Bronchial epithelial cell (primary cell): Measurements from ENCODE around the gene NFAT5. TPM values are rescaled to one million over a fixed set of nuclear protein-coding genes. Genes with fewer than 3 reads are reported as not detected.

Source experiments
- DNase-seq: peaks from one replicate; pipeline ENCODE4 v3.0.0-alpha.2; 2010; ENCODE audit warnings: low read depth
- FAIRE-seq: peaks from 2 replicates; lab custom pipeline; 2011; peaks lifted over from hg19 to GRCh38; lab: Jason Lieb, UNC
- H3K27me3 ChIP-seq: 2 replicates; pipeline ENCODE4 v1.5.1; 2011; ENCODE audit warnings: low read length; ENCODE audit not compliant: control insufficient read depth, insufficient read depth
- H3K36me3 ChIP-seq: 2 replicates; pipeline ENCODE4 v1.5.1; 2011; ENCODE audit warnings: low read length; ENCODE audit not compliant: control insufficient read depth, insufficient read depth
- H3K4me3 ChIP-seq: 2 replicates; pipeline ENCODE4 v1.5.1; 2011; ENCODE audit warnings: mild to moderate bottlenecking, low read depth, low read length, control low read depth
- total RNA-seq: library from RNA; depleted of rRNA; stranded (reverse); fragments of >200 nt; gene quantifications from 2 replicates; pipeline ENCODE4 v1.2.1, GENCODE V29; 2014
- TF ChIP-seq, protein P1 (sequence below): IDR thresholded peaks from 2 replicates; pipeline ENCODE4 v1.5.1; 2011; ENCODE audit warnings: mild to moderate bottlenecking, moderate library complexity, low read length, control low read depth, inconsistent platforms; ENCODE audit not compliant: insufficient read depth, severe bottlenecking

Gene NFAT5
- total RNA-seq, 1 donor from 2014 or later, result 11.1 TPM

DNA sequence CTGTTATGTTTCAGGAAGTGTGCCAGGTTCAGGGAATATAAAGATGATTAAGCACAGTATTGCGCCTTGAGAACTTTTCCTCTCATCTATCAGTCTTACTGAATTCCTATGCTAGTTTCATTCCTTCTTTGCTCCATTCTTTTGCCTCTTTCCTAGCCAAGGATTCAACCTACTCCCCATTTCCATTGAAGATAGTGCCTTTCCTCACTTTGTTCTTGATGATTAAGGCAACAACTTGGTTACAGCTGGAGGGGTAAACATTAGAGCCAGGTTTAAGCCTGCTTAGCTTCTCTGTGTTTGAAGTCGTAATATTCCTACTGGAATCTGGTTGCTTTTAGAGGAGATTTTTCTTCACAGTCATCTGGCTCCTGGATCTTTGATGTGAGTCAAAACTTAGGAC, 85.5 kb downstream of the NFAT5 start:
- H3K27me3 ChIP-seq, result no peaks in the 10 kb centered on the region
- no peak overlapping the region for H3K4me3 ChIP-seq
- FAIRE-seq, result no peak
- no peak for DNase-seq
- peaks cover 8% of the 10 kb centered on the region for H3K36me3 ChIP-seq
- TF ChIP-seq, protein P1, sequence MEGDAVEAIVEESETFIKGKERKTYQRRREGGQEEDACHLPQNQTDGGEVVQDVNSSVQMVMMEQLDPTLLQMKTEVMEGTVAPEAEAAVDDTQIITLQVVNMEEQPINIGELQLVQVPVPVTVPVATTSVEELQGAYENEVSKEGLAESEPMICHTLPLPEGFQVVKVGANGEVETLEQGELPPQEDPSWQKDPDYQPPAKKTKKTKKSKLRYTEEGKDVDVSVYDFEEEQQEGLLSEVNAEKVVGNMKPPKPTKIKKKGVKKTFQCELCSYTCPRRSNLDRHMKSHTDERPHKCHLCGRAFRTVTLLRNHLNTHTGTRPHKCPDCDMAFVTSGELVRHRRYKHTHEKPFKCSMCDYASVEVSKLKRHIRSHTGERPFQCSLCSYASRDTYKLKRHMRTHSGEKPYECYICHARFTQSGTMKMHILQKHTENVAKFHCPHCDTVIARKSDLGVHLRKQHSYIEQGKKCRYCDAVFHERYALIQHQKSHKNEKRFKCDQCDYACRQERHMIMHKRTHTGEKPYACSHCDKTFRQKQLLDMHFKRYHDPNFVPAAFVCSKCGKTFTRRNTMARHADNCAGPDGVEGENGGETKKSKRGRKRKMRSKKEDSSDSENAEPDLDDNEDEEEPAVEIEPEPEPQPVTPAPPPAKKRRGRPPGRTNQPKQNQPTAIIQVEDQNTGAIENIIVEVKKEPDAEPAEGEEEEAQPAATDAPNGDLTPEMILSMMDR, result no peak

DNA sequence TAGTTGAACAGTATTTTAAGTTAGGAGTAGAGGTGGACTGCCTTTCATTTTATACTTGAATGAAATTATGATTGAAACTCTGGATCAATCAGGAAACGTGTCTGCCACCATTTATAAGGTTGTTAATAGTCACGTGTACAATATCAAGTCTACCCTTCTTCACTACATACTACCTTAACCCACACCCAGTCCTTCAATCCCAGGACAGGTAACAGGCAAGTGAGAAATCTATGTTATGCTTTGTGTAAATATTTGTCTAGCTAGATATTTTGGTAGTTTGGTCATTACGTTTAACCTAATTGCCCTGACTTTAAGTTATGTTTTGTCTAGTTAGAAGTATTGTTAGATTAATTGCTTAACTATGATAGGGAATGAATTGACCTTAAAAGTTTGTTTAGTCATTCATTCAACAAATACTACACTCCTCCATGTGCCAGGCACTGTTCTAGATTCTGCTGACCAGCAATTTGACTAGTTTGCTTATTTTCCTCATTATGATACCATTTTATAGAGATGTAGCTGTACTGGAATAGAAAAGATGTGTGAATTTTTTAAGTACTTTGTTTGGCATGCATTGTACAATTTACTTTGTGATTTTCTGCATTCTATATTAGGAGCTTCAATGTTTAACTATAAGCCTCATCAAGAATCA, 88.6 kb downstream of the NFAT5 start:
- FAIRE-seq, result no peak

DNA sequence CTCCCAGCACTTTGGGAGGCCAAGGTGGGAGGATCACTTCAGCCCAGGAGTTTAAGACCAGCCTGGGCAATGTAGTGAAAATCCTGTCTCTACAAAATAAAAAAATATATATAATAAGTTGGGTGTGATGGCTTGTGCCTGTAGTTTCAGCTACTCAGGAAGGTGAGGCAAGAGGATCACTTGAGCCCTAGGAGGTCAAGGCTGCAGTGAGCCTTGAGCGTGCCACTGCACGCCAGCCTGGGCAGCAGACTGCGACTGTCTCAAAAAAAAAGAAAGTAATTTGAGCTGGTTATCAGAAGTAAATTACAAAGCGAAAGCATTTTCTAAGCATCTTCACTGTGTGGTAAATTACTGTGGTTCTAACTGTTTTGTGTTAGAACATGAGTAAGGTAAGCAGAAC, 94.4 kb downstream of the NFAT5 start:
- H3K36me3 ChIP-seq, result peaks cover 5% of the 10 kb centered on the region
- H3K4me3 ChIP-seq, result no peak overlapping the region
- H3K27me3 ChIP-seq, result no peaks in the 10 kb centered on the region
- TF ChIP-seq, protein P1, result no peak
- DNase-seq, result peak; percentile 59
- no peak for FAIRE-seq

More for the DNA sequence above, 88.6 kb downstream of the NFAT5 start:
- Histone ChIP-seq H3K4me3 (no peak overlapping the region), H3K36me3 (peaks cover 3% of the 10 kb centered on the region), H3K27me3 (no peaks in the 10 kb centered on the region)
- TF ChIP-seq, protein P1, result no peak
- no peak for DNase-seq

DNA sequence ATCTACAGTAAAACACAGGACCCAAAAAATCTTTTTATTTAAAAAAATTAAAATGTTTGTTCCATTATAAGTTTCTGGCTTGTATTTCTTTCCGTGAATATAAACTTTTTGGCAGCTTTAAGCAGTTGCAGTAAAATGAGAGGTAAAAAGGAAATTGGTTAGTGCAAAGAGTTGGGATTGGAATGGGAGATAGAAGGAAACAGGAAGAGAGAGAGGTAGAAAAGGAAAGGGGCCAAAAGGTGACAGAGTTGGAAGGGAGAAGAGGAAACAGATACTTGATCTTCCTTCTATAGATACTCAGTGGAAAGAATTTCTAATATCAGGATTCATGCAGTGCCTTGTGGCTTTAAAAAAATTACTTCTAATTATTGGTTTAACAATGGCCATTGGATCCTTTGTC, 97.1 kb downstream of the NFAT5 start:
- no peak for FAIRE-seq

DNA sequence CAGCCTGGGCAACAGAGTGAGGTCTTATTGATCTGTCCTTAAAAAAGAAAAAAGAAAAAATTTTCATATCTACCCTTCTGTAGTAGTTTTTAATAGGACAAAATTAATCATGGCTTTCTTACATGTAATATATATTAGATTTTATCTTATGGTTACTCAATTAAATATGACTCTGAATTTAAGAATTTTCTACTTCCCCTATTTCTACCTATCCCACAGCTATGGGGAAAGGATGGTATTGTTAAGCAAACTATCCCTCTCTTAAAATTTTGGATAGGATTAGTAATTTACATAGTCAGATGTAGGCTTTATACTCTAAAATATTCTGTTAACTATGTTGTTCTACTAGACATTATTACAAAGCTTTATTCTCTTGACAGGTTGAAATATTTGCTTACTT, 98.1 kb downstream of the NFAT5 start:
- TF ChIP-seq, protein P1, result no peak
- DNase-seq (peak; percentile 16), FAIRE-seq (no peak)
- Histone ChIP-seq H3K36me3 (peaks cover 4% of the 10 kb centered on the region), H3K4me3 (no peak overlapping the region), H3K27me3 (no peaks in the 10 kb centered on the region)

More for the DNA sequence above, 97.1 kb downstream of the NFAT5 start:
- Histone ChIP-seq H3K36me3 (peaks cover 4% of the 10 kb centered on the region), H3K4me3 (no peak overlapping the region), H3K27me3 (no peaks in the 10 kb centered on the region)
- TF ChIP-seq, protein P1, result no peak
- no peak for DNase-seq

DNA sequence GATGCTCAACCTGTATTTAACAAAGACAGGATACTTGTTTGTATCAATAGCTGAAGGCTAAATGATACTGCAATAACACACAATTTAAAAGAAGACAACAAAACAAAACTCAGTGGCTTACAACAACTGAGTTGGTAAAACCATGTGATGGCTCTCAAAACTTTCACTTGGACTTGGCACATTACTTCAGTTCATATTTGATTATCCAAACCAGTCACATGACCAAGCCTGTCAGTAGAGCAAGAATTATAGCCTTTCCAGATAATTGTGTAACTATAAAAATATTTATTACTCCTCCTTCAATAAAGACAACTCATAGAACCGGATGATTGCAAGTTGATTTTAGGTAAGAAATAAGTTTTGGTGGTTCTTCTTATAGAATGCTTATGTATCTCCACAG, 103.8 kb downstream of the NFAT5 start:
- TF ChIP-seq, protein P1, result no peak
- H3K27me3 ChIP-seq, result no peaks in the 10 kb centered on the region
- peaks cover 1% of the 10 kb centered on the region for H3K36me3 ChIP-seq
- DNase-seq (no peak), FAIRE-seq (no peak)
- no peak overlapping the region for H3K4me3 ChIP-seq
